OCI-LY1 (cell line): ENCODE data around the gene SLAMF6.

Source experiments
- H2AFZ ChIP-seq: fragments of 200-600 bp; sonication (generic), shearing (Covaris generic); 2 replicates; pipeline ENCODE4 v1.6.0; 2014; ENCODE audit warnings: antibody characterized with exemption, mild to moderate bottlenecking, low read length
- H3F3A ChIP-seq: fragments of 200-600 bp; sonication (generic), shearing (Covaris generic); 2 replicates; pipeline ENCODE4 v1.6.0; 2014; ENCODE audit warnings: mild to moderate bottlenecking, antibody characterized with exemption, low read length, moderate library complexity; ENCODE audit not compliant: insufficient read depth
- H3K27ac ChIP-seq: fragments of 200-600 bp; sonication (generic); 2 replicates; pipeline ENCODE4 v1.5.1; 2014; ENCODE audit warnings: low read length, mixed run types, mild to moderate bottlenecking, low read depth; ENCODE audit not compliant: poor library complexity, severe bottlenecking
- H3K27me3 ChIP-seq: fragments of 200-600 bp; sonication (generic); 2 replicates; pipeline ENCODE4 v1.6.0; 2014; ENCODE audit warnings: antibody characterized with exemption, mild to moderate bottlenecking, low read length, moderate library complexity; ENCODE audit not compliant: insufficient read depth
- H3K36me3 ChIP-seq: fragments of 200-600 bp; sonication (generic); 2 replicates; pipeline ENCODE4 v1.6.1; 2014; ENCODE audit warnings: mild to moderate bottlenecking, antibody characterized with exemption, low read length, moderate library complexity, mixed read lengths; ENCODE audit not compliant: insufficient read depth
- H3K4me1 ChIP-seq: fragments of 200-600 bp; sonication (generic); 2 replicates; pipeline ENCODE4 v1.5.1; 2014; ENCODE audit warnings: mild to moderate bottlenecking, low read length, moderate library complexity; ENCODE audit not compliant: insufficient read depth, severe bottlenecking
- H3K4me2 ChIP-seq: fragments of 200-600 bp; sonication (generic), shearing (Covaris generic); 2 replicates; pipeline ENCODE4 v1.6.1; 2014; ENCODE audit warnings: low read length
- H3K4me3 ChIP-seq: fragments of 200-600 bp; sonication (generic); 2 replicates; pipeline ENCODE4 v1.5.1; 2014; ENCODE audit warnings: low read length, low read depth, mild to moderate bottlenecking, mixed read lengths; ENCODE audit not compliant: poor library complexity, severe bottlenecking
- H3K79me2 ChIP-seq: fragments of 200-600 bp; shearing (Covaris generic); 2 replicates; pipeline ENCODE4 v1.6.1; 2016; ENCODE audit warnings: mixed run types, low read length, mixed read lengths; ENCODE audit not compliant: insufficient read depth
- H3K9ac ChIP-seq: fragments of 200-600 bp; sonication (generic), shearing (Covaris generic); 2 replicates; pipeline ENCODE4 v1.6.1; 2014; ENCODE audit warnings: mild to moderate bottlenecking, low read length, mixed read lengths
- H3K9me2 ChIP-seq: fragments of 200-600 bp; sonication (generic), shearing (Covaris generic); 2 replicates; pipeline ENCODE4 v1.6.1; 2014; ENCODE audit warnings: low read depth, mild to moderate bottlenecking, low read length, mixed read lengths
- H3K9me3 ChIP-seq: fragments of 200-600 bp; shearing (Covaris generic); 2 replicates; pipeline ENCODE4 v1.6.1; 2014; ENCODE audit warnings: low read length, mixed read lengths
- H4K20me1 ChIP-seq: fragments of 200-600 bp; sonication (generic), shearing (Covaris generic); 2 replicates; pipeline ENCODE4 v1.6.0; 2016; ENCODE audit warnings: mild to moderate bottlenecking, low read length; ENCODE audit not compliant: insufficient read depth
- EZH2 ChIP-seq: fragments of 200-600 bp; sonication (generic), shearing (Covaris generic); IDR thresholded peaks from 2 replicates; pipeline ENCODE4 v1.8.0; 2017; ENCODE audit warnings: borderline replicate concordance, mixed run types, mild to moderate bottlenecking, antibody characterized with exemption, low read length, moderate library complexity, mixed read lengths
- TF ChIP-seq, protein P1 (sequence below): fragments of 200-600 bp; sonication (generic), shearing (Covaris generic); IDR thresholded peaks from 2 replicates; pipeline ENCODE4 v1.5.1; 2017; ENCODE audit warnings: mild to moderate bottlenecking, antibody characterized with exemption, low read length, moderate library complexity, mixed read lengths

Gene SLAMF6

DNA sequence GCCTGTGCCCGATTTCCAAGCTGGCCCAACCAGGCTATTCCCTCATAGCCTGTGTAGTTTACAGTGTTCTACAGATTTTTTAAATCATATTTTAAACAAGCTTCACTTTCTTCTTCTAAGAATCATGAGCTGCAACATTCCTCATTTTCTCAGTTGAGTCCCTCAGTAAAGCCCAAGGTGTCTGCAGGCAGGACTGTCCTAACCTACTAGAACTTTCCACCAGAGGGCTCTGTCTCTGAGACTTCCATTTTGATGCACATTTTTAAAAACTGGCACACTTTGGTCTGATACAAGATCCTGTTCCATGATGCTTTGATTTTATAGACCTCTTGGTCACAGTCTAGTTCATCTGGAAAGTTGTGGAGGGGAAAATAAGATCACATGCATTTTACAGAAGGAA is 21.6 kb upstream of the SLAMF6 start:
- peaks cover 81% of the 10 kb centered on the region for H3K4me1 ChIP-seq
- H3K4me3 ChIP-seq, result no peak overlapping the region
- H3K79me2 ChIP-seq, result no peaks in the 10 kb centered on the region
- no peak overlapping the region for H2AFZ ChIP-seq
- no peaks in the 10 kb centered on the region for H3K9me2 ChIP-seq
- no peaks in the 10 kb centered on the region for H3F3A ChIP-seq
- no peaks in the 10 kb centered on the region for H4K20me1 ChIP-seq
- H3K27ac ChIP-seq, result peak overlapping the region; percentile 71
- peaks cover 20% of the 10 kb centered on the region; the same call in 1 of the 2 replicates for H3K36me3 ChIP-seq
- H3K4me2 ChIP-seq, result no peak overlapping the region; the same call in 1 of the 2 replicates
- H3K9me3 ChIP-seq, result no peaks in the 10 kb centered on the region
- no peak overlapping the region; the same call in 1 of the 2 replicates for H3K9ac ChIP-seq
- no peaks in the 10 kb centered on the region for H3K27me3 ChIP-seq
- TF ChIP-seq, protein P1, sequence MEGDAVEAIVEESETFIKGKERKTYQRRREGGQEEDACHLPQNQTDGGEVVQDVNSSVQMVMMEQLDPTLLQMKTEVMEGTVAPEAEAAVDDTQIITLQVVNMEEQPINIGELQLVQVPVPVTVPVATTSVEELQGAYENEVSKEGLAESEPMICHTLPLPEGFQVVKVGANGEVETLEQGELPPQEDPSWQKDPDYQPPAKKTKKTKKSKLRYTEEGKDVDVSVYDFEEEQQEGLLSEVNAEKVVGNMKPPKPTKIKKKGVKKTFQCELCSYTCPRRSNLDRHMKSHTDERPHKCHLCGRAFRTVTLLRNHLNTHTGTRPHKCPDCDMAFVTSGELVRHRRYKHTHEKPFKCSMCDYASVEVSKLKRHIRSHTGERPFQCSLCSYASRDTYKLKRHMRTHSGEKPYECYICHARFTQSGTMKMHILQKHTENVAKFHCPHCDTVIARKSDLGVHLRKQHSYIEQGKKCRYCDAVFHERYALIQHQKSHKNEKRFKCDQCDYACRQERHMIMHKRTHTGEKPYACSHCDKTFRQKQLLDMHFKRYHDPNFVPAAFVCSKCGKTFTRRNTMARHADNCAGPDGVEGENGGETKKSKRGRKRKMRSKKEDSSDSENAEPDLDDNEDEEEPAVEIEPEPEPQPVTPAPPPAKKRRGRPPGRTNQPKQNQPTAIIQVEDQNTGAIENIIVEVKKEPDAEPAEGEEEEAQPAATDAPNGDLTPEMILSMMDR, result peak; percentile 82
- no peak for TF ChIP-seq EZH2

DNA sequence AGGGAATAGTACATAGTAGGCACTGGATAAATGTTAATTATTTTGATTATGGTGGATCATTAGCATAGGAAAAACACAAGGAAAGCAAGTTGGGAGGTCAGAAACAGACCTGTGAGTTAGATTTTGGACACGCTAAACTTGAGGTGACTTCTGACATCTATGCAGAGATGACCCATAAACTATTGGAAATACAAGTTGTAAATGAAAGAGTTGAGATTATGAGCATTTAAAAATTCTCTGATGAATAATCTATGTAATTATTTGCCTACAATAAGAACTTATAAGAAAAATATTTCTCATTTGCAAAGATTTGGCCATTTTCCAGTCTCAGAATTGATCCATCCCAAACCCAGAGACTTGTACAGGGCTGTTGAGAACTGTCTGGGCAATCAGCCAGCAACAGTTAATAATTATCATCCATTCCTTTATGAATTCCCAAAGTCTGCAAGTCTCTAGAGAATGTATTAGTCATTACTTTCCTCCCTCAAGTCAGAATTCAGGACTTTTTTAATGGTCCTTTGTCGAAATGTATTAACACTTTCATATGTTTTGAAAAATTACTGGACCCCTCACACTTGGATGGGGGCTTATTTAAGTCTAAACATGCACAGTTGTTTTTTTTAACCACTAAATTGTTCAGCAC is 19.4 kb upstream of the SLAMF6 start:
- Histone ChIP-seq H3K27me3 (no peaks in the 10 kb centered on the region), H4K20me1 (no peaks in the 10 kb centered on the region), H3K9me3 (no peaks in the 10 kb centered on the region), H3K4me3 (no peak overlapping the region), H2AFZ (no peak overlapping the region), H3K36me3 (peaks cover 12% of the 10 kb centered on the region; the same call in 1 of the 2 replicates), H3K4me2 (no peak overlapping the region), H3K79me2 (no peaks in the 10 kb centered on the region), H3K9me2 (no peaks in the 10 kb centered on the region), H3K4me1 (peaks cover 70% of the 10 kb centered on the region), H3K27ac (peak overlapping the region; percentile 89), H3F3A (no peaks in the 10 kb centered on the region), H3K9ac (no peak overlapping the region)
- TF ChIP-seq, protein P1, result no peak
- TF ChIP-seq EZH2, result no peak

DNA sequence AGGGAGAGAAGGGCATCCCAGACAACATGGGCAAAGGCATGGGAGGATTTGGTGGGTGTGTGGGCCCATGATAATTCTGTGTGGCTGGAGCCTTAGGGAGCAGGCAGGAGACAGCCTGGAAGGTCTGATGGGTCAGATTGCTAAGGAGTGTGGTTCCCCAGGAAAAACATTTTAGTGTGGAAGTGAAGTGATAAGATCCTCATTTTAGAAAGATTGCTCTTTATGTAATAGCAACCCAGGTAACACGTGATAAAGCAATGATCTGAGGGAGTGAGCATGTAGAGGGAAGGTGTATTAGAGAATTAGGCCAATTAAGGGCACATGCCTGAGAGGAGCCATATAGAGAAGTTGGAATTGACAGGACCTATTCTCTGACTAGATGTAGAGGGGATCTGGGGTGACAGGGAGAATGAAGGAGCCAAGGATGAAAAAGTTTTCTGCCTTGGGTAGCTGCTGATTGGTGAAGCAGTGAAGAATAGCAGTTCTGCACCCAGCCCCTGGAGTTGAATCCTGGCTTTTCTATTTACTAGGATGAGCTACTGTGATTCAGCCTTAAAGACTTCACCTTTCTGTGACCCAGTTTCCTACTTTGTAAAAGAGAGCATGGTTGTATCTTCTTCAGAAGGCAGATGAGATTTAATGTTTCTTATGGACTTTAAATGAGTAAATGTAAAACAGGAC is 18.7 kb upstream of the SLAMF6 start:
- Histone ChIP-seq H3K9me3 (no peaks in the 10 kb centered on the region), H3K4me1 (peaks cover 64% of the 10 kb centered on the region), H3K9ac (no peak overlapping the region), H3K79me2 (no peaks in the 10 kb centered on the region), H3F3A (no peaks in the 10 kb centered on the region), H2AFZ (no peak overlapping the region), H3K4me3 (no peak overlapping the region), H3K9me2 (no peaks in the 10 kb centered on the region), H3K36me3 (peaks cover 6% of the 10 kb centered on the region; the same call in 1 of the 2 replicates), H3K27me3 (no peaks in the 10 kb centered on the region), H3K4me2 (no peak overlapping the region), H3K27ac (peak overlapping the region; percentile 89), H4K20me1 (no peaks in the 10 kb centered on the region)
- no peak for TF ChIP-seq EZH2
- TF ChIP-seq, protein P1, result no peak
